ENCODE results near the gene NAGA. TPM values are rescaled to one million over a fixed set of nuclear protein-coding genes. Genes with fewer than 3 reads are reported as not detected.
"Not testable (repeated sequence)": the region's sequence is repeated elsewhere in the genome, so short reads cannot be mapped to it uniquely, and the experiment has no call there.

The NAGA gene
- total RNA-seq (2014; rRNA removed; shearing (Covaris generic)): 39.6 and 41.2 TPM in 2 replicates

DNA sequence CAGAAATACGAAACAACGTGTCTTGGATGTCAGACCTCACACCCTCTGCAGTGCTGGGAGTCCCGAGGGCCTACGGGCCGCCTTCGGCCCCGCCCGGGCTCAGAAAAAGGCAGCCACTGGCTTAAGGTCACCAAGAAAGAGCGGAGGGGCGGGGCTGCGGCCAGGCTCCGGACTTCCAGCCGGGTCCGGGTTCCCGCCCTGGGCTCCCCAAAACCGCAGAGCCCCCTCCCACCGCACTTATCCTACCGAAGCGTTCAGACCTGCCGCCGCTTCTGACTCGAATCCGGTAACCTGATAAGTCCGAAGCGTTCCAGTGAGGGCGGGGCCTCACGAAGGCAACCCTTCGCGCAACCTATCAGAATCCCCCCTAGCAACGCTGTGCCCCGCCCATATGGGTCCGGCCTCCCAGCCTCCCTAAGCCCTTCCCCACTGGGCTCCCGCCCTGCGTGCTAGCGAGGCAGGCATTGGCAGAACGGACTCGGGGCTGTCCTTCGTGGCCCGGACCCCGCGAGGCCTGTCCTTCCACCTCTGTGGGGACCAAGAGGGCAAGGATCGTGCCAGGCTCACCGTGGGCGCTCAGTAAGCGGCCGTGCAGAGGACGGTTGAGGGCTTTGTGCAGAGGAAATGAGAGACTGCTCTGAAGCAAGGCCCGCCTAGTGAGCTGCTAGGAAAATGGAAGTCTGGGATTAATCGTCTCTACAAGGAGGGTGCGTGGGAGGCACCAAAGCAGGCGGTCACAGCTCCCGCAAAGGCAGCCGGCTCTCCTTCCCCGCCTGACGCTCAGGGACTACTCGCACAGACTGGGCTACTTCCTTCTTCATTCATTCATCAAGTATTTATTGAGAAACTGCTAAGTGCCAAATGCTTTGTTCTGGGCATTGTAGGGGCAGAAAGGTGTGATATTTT, at the start of gene NAGA:
TSS of gene NAGA (minus strand) at position 296 of the 906 bp plus-strand sequence. CDS start 515 bp downstream, outside the sequence.
- no peaks in the 10 kb centered on the region for H3K9me3 ChIP-seq (replicated peaks)
- H3K27me3 ChIP-seq (replicated peaks): no peaks in the 10 kb centered on the region
- peaks cover 35% of the 10 kb centered on the region for H3K4me1 ChIP-seq (replicated peaks)
- DNase-seq (ENCODE audit: low read depth in 1 of 2, low spot score in 2 of 2): peak; percentile 94 to 97
- H3K4me3 ChIP-seq: peak within 1 kb of the TSS; percentile 53
- H3K27ac ChIP-seq: peak within 1 kb of the TSS; percentile 33
- H3K36me3 ChIP-seq: peaks cover 20% of the 10 kb centered on the region

DNA sequence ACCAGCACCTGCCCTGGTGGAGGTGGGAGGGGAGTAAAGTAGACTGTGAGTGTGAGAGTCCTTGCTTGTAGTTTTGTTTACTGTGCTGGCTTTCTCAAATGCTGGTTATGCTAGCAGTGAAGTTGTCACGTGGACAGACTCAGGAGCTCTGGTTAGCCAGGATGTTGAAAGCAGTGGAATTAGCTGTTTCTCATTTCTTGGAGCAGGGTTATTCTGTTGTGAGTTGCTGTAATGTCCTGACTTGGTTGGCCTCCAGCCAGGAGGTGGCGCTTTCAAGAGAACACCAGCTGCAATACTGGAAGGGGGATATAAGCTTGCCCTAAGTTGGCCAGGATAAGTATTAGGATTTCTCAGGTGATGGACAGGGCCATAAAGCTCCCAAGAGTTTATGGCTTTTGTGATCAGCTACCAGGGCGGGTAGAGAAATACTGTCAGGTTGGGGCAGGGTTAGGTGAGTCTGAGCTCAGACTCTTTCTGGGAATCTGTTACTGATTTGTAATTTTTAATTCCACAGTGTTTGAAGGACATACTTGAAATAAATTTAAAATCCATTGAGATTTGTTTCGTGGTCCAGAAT, 46.3 kb upstream of the NAGA start:
- Histone ChIP-seq H3K36me3 (no peaks in the 10 kb centered on the region), H3K4me3 (no peak overlapping the region), H3K27me3 (replicated peaks) (no peaks in the 10 kb centered on the region), H3K27ac (no peak overlapping the region), H3K4me1 (replicated peaks) (no peaks in the 10 kb centered on the region), H3K9me3 (replicated peaks) (peaks cover 4% of the 10 kb centered on the region; the same call in 1 of the 2 replicates)
- no peak for DNase-seq (ENCODE audit: low read depth in 1 of 2, low spot score in 2 of 2)

DNA sequence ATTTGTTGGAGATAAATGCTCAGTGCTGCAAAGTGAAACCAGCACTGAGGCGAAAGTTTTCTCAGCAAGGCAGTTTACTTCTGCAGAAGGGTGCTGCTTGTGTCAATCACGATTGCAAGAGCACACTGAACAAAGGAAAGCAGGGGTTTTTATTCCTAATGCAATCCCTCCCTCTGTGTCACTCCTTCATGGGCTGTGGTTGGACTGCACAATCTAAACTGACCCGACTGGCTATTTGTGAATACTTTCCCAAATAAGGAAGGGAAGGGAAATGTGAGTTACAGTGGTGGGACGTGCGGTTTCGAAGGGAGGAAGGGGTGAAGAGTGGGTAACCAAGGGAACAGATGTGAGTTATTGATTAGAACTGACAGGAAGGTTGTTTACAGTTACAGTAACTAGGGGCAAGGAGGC, 44.8 kb upstream of the NAGA start:
- not testable (repeated sequence) for H3K4me3 ChIP-seq; DNase-seq (ENCODE audit: low read depth in 1 of 2, low spot score in 2 of 2); H3K36me3 ChIP-seq; H3K4me1 ChIP-seq (replicated peaks); H3K27ac ChIP-seq; H3K27me3 ChIP-seq (replicated peaks); H3K9me3 ChIP-seq (replicated peaks)

DNA sequence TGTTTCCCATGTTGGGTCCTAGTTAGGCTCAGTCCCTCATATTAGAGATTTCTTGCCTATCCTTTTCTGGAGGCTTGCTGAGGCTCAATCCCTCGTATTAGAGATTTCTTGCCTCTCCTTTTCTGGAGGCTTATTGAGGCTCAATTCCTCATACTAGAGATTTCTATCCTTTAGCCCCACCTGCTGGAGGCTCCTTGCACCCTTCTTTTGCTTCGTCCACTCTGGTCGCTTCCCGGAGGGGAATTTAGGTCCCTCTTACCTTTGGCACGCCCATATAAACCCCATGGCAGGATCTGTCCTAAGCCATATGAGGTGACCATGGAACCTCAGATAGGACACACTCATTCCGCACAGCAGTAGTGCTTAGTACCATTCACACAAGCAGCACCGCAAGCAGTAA, 44.1 kb upstream of the NAGA start:
- peaks cover 4% of the 10 kb centered on the region; the same call in 1 of the 2 replicates for H3K9me3 ChIP-seq (replicated peaks)
- DNase-seq (ENCODE audit: low read depth in 1 of 2, low spot score in 2 of 2): peak in 1 of 2 experiments; percentile 8

DNA sequence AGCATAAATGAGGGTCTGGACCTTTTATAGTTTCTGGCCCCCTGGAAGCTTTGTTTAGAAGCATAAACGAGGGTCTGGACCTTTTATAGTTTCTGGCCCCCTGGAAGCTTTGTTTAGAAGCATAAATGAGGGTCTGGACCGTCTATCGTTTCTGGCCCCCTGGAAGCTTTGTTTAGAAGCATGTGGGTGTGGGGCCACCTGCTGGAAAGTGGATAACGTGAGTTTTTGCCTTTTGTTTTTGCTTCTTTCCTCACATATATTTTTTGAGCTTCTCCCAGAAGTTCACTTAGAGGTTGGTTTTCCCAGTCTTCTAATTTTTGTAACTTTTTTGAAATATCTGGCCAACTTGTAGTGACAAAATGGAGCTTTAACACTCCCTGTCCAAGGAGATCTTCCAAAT, 42.2 kb upstream of the NAGA start:
- H3K27ac ChIP-seq; H3K36me3 ChIP-seq; H3K27me3 ChIP-seq (replicated peaks); H3K4me1 ChIP-seq (replicated peaks); DNase-seq (ENCODE audit: low read depth in 1 of 2, low spot score in 2 of 2); H3K4me3 ChIP-seq; H3K9me3 ChIP-seq (replicated peaks): not testable (repeated sequence)

More for the DNA sequence above, 44.1 kb upstream of the NAGA start:
- Histone ChIP-seq H3K4me3 (no peak overlapping the region), H3K4me1 (replicated peaks) (no peaks in the 10 kb centered on the region), H3K27ac (no peak overlapping the region), H3K36me3 (no peaks in the 10 kb centered on the region), H3K27me3 (replicated peaks) (no peaks in the 10 kb centered on the region)

DNA sequence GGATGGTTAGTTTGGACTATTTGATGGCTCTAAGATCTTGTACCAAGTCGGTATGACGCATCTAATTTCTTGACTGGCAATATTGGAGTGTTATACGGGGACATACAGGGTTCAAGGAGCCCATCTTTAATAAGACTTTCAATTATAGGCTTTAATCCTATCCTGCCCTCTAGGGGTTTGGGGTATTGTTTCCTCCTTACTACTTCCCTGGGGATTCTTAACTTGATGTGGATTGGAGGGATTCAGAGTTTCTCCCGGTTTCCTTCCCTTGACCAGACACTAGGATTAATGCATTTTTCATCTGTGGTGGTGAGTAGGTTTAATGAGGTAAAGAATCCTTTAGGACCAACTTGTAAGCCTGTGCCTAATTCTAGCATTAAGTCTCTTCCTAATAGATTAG, 41.2 kb upstream of the NAGA start:
- no peak overlapping the region for H3K4me3 ChIP-seq
- H3K4me1 ChIP-seq (replicated peaks): no peaks in the 10 kb centered on the region
- H3K9me3 ChIP-seq (replicated peaks): peaks cover 4% of the 10 kb centered on the region; the same call in 1 of the 2 replicates
- H3K27ac ChIP-seq: no peak overlapping the region
- DNase-seq (ENCODE audit: low read depth in 1 of 2, low spot score in 2 of 2): no peak
- H3K36me3 ChIP-seq: no peaks in the 10 kb centered on the region
- no peaks in the 10 kb centered on the region for H3K27me3 ChIP-seq (replicated peaks)

DNA sequence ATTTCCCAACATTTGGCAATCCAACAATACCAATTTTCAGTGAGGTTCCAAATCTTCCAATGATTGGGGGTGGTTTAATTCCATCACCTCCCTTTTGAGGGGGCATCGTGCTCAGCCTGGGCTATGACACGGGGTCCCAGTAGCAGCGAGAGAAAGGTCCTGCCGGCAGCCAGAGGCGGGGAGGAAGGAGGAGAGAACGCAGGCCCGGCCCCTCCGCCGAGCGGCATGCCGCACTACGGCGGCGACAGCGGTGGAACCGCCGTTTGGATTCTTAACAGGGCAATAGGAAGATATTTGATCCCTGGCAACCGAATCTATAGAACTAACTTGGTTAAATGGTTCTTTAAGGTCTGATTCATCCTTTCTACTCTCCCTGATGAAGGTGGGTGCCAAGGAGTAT, 38.2 kb upstream of the NAGA start:
- Histone ChIP-seq H3K4me1 (replicated peaks) (no peaks in the 10 kb centered on the region), H3K36me3 (no peaks in the 10 kb centered on the region), H3K9me3 (replicated peaks) (peaks cover 2% of the 10 kb centered on the region), H3K4me3 (no peak overlapping the region), H3K27me3 (replicated peaks) (no peaks in the 10 kb centered on the region), H3K27ac (no peak overlapping the region)
- no peak for DNase-seq (ENCODE audit: low read depth in 1 of 2, low spot score in 2 of 2)

DNA sequence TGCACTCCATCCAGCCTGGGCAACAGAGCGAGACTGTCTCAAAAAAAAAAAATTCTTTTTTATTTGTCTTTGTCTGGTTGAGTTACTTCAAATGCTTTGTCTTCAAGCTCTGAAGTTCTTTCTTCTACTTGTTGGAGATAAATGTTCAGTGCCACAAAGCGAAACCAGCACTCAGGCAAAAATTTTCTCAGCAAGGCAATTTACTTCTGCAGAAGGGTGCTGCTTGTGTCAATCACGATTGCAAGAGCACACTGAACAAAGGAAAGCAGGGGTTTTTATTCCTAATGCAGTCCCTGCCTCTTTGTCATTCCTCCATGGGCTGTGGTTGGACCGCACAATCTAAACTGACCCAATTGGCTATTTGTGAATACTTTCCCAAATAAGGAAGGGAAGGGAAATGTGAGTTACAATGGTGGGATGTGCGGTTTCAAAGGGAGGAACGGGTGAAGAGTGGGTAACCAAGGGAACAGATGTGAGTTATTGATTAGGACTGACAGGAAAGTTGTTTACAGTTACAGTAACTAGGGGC, 33.8 kb upstream of the NAGA start:
- not testable (repeated sequence) for H3K36me3 ChIP-seq; H3K27ac ChIP-seq; H3K27me3 ChIP-seq (replicated peaks); H3K9me3 ChIP-seq (replicated peaks); DNase-seq (ENCODE audit: low read depth in 1 of 2, low spot score in 2 of 2); H3K4me1 ChIP-seq (replicated peaks); H3K4me3 ChIP-seq

DNA sequence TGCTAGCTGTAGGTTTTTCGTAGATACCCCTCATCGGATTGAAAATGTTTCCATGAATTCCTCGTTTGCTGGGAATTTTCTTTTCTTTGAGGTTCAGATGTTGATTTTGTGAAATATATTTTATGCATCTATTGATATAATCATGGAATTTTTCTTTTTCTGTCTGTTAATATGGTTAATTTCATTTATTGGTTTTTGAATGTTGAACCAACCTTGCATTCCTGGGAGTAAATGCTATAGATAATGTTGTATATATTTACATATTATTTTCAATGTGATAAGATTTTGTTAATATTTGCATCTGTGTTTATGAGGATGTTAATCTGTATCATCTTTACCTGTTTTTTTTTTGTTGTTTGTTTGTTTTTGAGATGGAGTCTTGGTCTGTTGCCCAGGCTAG, 30.6 kb upstream of the NAGA start:
- Histone ChIP-seq H3K4me3 (no peak overlapping the region), H3K27ac (no peak overlapping the region), H3K27me3 (replicated peaks) (no peaks in the 10 kb centered on the region), H3K9me3 (replicated peaks) (peaks cover 8% of the 10 kb centered on the region), H3K36me3 (no peaks in the 10 kb centered on the region), H3K4me1 (replicated peaks) (no peaks in the 10 kb centered on the region)
- DNase-seq (ENCODE audit: low read depth in 1 of 2, low spot score in 2 of 2): no peak

DNA sequence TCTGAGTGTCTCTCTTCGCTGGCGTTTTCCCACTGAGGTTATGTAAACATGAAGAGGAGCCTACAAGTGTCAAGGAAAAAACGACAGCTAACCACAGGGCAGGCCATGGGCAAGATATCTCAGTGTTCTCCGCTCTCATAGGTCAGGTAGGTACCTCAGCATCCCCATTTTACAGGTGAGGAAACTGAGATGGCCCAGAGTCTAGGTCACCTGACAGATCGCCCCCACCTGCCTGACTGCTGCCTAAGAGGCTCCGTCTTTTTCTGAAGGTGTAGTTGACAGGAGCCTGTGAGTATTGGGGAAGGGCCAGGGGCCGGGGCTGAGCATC, 20.8 kb upstream of the NAGA start:
- DNase-seq (ENCODE audit: low read depth in 1 of 2, low spot score in 2 of 2): no peak
- peaks cover 25% of the 10 kb centered on the region for H3K36me3 ChIP-seq
- H3K9me3 ChIP-seq (replicated peaks): 0 out of 2 replicates have a peak, but pooled peaks cover 5% of the 10 kb centered on the region
- no peaks in the 10 kb centered on the region for H3K27me3 ChIP-seq (replicated peaks)
- H3K4me3 ChIP-seq: peak overlapping the region; percentile 81
- no peak overlapping the region for H3K27ac ChIP-seq
- H3K4me1 ChIP-seq (replicated peaks): peaks cover 11% of the 10 kb centered on the region

DNA sequence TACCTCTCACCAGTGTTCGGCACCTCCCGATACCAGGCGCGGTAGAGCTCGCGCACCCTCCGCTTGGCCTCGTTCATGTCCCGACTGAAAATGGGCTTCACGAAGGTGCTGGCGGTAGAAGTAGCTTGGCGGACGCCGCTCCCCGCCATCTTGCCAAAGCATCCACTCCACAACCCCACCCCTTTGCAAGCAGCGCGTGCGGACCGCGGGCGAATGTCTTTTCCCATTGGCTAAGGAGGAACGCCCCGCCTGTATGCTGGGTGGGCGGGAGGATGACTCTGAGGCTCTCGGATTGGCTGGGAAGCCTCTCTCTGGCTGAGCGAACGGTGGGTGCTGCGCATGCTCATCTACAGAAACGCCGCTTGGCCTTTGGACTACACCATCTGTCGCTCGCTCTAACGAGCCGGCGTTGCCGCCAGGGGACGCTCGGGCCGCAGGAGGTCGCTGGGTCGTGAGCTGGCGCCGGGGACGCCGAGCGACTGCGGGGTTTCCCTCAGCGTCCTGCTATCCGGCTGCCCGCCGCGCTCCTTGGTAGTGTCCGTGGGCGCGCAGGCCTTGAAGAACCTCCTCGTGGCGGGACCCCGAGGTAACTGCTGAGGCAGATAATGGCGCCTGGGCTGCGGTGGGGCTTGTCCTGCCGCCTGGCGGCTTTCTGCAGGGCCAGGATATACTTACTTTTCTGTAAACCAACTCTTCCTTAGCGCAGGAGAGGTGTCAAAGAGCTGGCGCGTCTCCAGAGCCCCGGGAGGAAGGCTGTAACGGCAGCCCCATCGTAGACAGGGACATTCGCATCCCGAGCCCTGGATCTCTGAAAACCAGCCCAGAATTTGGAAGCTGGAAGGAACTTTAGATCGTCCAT, 20.2 kb upstream of the NAGA start, which contains the start of gene NDUFA6:
TSS of gene NDUFA6 (minus strand) at position 177 of the 859 bp plus-strand sequence. CDS start at position 149, 28 bp downstream.
- Histone ChIP-seq H3K27me3 (replicated peaks) (no peaks in the 10 kb centered on the region), H3K27ac (peak within 1 kb of the TSS; percentile 83), H3K36me3 (peaks cover 31% of the 10 kb centered on the region), H3K4me1 (replicated peaks) (peaks cover 11% of the 10 kb centered on the region), H3K9me3 (replicated peaks) (0 out of 2 replicates have a peak, but pooled peaks cover 5% of the 10 kb centered on the region), H3K4me3 (peak within 1 kb of the TSS; percentile 81)
- peak; percentile 99 for DNase-seq (ENCODE audit: low read depth in 1 of 2, low spot score in 2 of 2)

DNA sequence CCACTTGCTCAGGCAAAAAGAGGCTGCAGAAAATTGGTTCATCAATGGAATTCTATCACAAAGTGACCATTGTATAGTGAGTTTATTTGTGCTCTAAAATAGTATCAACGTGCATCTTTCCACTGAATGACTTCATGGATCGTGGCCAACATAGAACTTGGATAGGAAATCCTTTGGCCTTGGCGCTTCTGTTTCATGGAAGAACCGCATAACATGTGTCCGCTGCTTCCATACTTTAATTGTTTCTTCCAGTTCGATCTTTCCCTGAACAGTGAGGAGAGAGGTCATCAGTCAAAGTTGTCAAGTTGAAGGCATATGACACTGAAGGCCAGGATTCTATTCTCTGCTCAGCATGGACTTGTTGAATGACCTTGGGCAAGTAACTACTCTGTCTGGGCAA, 15.4 kb upstream of the NAGA start:
- Histone ChIP-seq H3K4me1 (replicated peaks) (peaks cover 6% of the 10 kb centered on the region; the same call in 1 of the 2 replicates), H3K4me3 (no peak overlapping the region), H3K9me3 (replicated peaks) (0 out of 2 replicates have a peak, but pooled peaks cover 5% of the 10 kb centered on the region), H3K27ac (no peak overlapping the region), H3K36me3 (peaks cover 71% of the 10 kb centered on the region), H3K27me3 (replicated peaks) (no peaks in the 10 kb centered on the region)
- no peak for DNase-seq (ENCODE audit: low read depth in 1 of 2, low spot score in 2 of 2)

DNA sequence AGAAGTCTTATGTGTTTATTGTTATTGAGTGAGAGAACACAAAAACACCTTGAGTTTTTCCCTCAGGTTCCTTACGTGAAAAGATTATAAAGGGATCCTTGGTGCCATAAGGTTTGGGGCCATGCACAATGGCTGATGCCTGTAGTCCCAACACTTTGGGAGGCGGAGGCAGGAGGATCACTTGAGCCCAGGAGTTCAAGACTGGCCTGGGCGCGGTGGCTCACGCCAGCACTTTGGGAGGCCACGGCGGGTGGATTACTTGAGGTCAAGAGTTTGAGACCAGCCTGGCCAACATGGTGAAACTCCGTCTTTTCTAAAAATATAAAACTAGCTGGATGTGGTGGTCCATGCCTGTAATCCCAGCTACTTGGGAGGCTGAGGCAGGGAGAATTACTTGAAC, 14.3 kb upstream of the NAGA start:
- H3K27ac ChIP-seq: no peak overlapping the region
- 0 out of 2 replicates have a peak, but pooled peaks cover 5% of the 10 kb centered on the region for H3K9me3 ChIP-seq (replicated peaks)
- no peaks in the 10 kb centered on the region for H3K27me3 ChIP-seq (replicated peaks)
- DNase-seq (ENCODE audit: low read depth in 1 of 2, low spot score in 2 of 2): no peak
- peaks cover 65% of the 10 kb centered on the region for H3K36me3 ChIP-seq
- H3K4me3 ChIP-seq: no peak overlapping the region
- peaks cover 6% of the 10 kb centered on the region; the same call in 1 of the 2 replicates for H3K4me1 ChIP-seq (replicated peaks)

Data from SJSA1 (cell line).